ENCODE data around the gene ROCK2.

DNA sequence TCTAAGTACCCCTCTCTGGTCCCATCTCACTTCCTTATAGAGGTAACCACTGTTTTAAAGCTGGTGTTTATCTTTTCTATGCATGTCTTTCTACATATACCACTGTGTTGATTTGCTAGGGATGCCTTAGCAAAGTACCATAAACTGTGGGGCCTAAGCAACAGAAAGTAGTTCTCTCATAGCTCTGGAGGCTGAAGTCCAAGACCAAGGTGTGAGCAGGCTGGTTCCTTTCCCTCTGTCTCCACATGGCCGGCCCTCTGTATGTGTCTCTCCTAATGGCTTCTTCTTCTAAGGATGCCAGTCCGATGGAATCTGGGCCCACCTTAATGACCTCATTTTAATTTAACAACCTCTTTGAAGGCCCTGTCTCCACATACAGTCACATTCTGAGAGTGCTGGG is 40.8 kb upstream of the ROCK2 start:
- TF ChIP-seq, protein P1, sequence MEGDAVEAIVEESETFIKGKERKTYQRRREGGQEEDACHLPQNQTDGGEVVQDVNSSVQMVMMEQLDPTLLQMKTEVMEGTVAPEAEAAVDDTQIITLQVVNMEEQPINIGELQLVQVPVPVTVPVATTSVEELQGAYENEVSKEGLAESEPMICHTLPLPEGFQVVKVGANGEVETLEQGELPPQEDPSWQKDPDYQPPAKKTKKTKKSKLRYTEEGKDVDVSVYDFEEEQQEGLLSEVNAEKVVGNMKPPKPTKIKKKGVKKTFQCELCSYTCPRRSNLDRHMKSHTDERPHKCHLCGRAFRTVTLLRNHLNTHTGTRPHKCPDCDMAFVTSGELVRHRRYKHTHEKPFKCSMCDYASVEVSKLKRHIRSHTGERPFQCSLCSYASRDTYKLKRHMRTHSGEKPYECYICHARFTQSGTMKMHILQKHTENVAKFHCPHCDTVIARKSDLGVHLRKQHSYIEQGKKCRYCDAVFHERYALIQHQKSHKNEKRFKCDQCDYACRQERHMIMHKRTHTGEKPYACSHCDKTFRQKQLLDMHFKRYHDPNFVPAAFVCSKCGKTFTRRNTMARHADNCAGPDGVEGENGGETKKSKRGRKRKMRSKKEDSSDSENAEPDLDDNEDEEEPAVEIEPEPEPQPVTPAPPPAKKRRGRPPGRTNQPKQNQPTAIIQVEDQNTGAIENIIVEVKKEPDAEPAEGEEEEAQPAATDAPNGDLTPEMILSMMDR (IDR thresholded peaks at IDR 0.05): no peak
- no peak for TF ChIP-seq EP300 (IDR thresholded peaks at IDR 0.05)
